DOHH2 (cell line): ENCODE results near the gene ADAMTSL1.

Source experiments
- H3F3A ChIP-seq: fragments of 200-600 bp; sonication (generic), shearing (Covaris generic); 2 replicates; pipeline ENCODE4 v1.6.0; 2016; ENCODE audit warnings: antibody characterized with exemption, mild to moderate bottlenecking; ENCODE audit not compliant: control insufficient read depth, insufficient read depth
- H3K27ac ChIP-seq: fragments of 200-600 bp; sonication (generic); 2 replicates; pipeline ENCODE4 v1.5.1; 2014; ENCODE audit warnings: low read depth, mild to moderate bottlenecking, low read length, moderate library complexity
- H3K27me3 ChIP-seq: fragments of 200-600 bp; sonication (generic); 2 replicates; pipeline ENCODE4 v1.6.1; 2014; ENCODE audit warnings: mild to moderate bottlenecking, low read length, mixed read lengths; ENCODE audit not compliant: control insufficient read depth
- H3K36me3 ChIP-seq: fragments of 200-600 bp; sonication (generic); 2 replicates; pipeline ENCODE4 v1.6.1; 2014; ENCODE audit warnings: mild to moderate bottlenecking, low read length, moderate library complexity, mixed read lengths; ENCODE audit not compliant: control insufficient read depth
- H3K4me1 ChIP-seq: fragments of 200-600 bp; sonication (generic); 2 replicates; pipeline ENCODE4 v1.6.1; 2014; ENCODE audit warnings: mild to moderate bottlenecking, low read length, mixed read lengths; ENCODE audit not compliant: control insufficient read depth
- H3K4me2 ChIP-seq: fragments of 200-600 bp; sonication (generic); 2 replicates; pipeline ENCODE4 v1.6.0; 2014; ENCODE audit warnings: mild to moderate bottlenecking, low read length, moderate library complexity
- H3K4me3 ChIP-seq: fragments of 200-600 bp; sonication (generic); 2 replicates; pipeline ENCODE4 v1.5.1; 2014; ENCODE audit warnings: mild to moderate bottlenecking, low read length, mixed read lengths
- H3K79me2 ChIP-seq: fragments of 200-600 bp; sonication (generic); 2 replicates; pipeline ENCODE4 v1.6.1; 2014; ENCODE audit warnings: mild to moderate bottlenecking, low read length, mixed read lengths; ENCODE audit not compliant: control insufficient read depth
- H3K9me2 ChIP-seq: fragments of 200-600 bp; sonication (generic); replicated peaks from 2 replicates; pipeline ENCODE4 v1.6.1; 2014; ENCODE audit warnings: mild to moderate bottlenecking, low read length, mixed read lengths; ENCODE audit not compliant: control insufficient read depth
- H3K9me3 ChIP-seq: fragments of 200-600 bp; sonication (generic); 2 replicates; pipeline ENCODE4 v1.6.1; 2014; ENCODE audit warnings: antibody characterized with exemption, low read length, mixed read lengths; ENCODE audit not compliant: control insufficient read depth, insufficient read depth
- H4K20me1 ChIP-seq: fragments of 200-600 bp; sonication (generic); 2 replicates; pipeline ENCODE4 v1.6.0; 2014; ENCODE audit warnings: low read depth, mild to moderate bottlenecking, antibody characterized with exemption, low read length, moderate library complexity; ENCODE audit not compliant: control insufficient read depth, insufficient read depth
- EZH2phosphoT487 ChIP-seq: fragments of 200-600 bp; sonication (generic); IDR thresholded peaks from 2 replicates; pipeline ENCODE4 v1.6.1; 2017; ENCODE audit warnings: borderline replicate concordance, mild to moderate bottlenecking, antibody characterized with exemption, low read length, moderate library complexity, mixed read lengths
- TF ChIP-seq, protein P1 (sequence below): fragments of 200-600 bp; sonication (generic); IDR thresholded peaks from one replicate; pipeline ENCODE4 v1.5.1; 2014; ENCODE audit warnings: antibody characterized with exemption, mild to moderate bottlenecking, low read depth, low read length; ENCODE audit not compliant: poor library complexity, severe bottlenecking

The ADAMTSL1 gene

DNA sequence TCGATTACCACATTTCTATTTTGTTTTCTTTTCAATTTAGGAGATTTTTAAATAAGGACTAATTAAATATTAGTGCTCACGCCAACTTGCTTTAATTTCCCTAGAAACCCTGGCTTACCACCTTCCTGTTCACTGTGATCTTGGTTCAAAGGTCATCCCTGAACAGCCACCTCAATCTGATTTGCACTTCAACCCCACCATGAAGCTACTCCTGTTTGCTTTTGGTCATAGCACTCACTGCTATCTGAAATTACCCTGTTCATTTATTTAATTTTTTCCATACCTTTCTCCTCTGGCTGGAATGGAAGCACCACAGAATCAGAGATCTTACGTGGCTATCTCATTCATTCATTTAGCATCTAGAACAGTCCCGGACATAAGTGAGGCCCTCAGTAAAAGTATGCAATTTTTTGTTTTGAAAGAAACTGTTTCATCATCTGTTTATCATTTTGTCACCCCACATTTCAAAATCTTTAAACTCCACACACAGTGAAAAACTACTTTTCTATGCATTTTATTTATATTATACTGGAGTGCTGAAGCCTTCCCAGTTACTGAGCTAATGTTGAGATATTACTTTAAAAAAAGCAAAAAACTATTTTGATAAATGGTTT lies 17.2 kb upstream of the ADAMTSL1 start:
- no peak for TF ChIP-seq EZH2phosphoT487
- TF ChIP-seq, protein P1, sequence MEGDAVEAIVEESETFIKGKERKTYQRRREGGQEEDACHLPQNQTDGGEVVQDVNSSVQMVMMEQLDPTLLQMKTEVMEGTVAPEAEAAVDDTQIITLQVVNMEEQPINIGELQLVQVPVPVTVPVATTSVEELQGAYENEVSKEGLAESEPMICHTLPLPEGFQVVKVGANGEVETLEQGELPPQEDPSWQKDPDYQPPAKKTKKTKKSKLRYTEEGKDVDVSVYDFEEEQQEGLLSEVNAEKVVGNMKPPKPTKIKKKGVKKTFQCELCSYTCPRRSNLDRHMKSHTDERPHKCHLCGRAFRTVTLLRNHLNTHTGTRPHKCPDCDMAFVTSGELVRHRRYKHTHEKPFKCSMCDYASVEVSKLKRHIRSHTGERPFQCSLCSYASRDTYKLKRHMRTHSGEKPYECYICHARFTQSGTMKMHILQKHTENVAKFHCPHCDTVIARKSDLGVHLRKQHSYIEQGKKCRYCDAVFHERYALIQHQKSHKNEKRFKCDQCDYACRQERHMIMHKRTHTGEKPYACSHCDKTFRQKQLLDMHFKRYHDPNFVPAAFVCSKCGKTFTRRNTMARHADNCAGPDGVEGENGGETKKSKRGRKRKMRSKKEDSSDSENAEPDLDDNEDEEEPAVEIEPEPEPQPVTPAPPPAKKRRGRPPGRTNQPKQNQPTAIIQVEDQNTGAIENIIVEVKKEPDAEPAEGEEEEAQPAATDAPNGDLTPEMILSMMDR: no peak
- Histone ChIP-seq H3K27me3 (0 out of 2 replicates have a peak, but pooled peaks cover 3% of the 10 kb centered on the region), H4K20me1 (no peaks in the 10 kb centered on the region), H3K4me3 (no peak overlapping the region), H3K9me3 (no peaks in the 10 kb centered on the region), H3K79me2 (no peaks in the 10 kb centered on the region), H3K4me1 (no peaks in the 10 kb centered on the region), H3K36me3 (no peaks in the 10 kb centered on the region), H3F3A (no peaks in the 10 kb centered on the region), H3K9me2 (no peaks in the 10 kb centered on the region), H3K4me2 (no peak overlapping the region), H3K27ac (no peak overlapping the region)

DNA sequence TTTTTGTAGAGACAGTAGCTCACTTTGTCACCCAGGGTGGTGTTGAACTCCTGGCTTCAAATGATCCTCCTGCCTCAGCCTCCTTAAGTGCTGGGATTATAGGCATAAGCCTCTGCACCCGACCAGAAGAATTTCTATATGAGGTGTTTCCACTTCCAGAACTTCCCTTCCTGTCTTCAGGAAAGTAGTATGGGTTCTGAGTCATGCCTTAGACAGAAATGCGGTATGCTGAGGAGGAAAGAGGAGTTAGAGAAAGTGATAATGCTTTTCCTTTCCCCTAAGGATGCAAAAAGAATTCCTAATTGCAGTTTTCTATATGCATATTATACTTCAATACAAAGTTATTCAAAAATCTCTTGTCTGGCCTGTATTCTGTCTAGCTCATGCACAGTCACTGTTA lies 16.4 kb upstream of the ADAMTSL1 start:
- Histone ChIP-seq H3K9me3 (no peaks in the 10 kb centered on the region), H3K27ac (no peak overlapping the region), H3K4me1 (no peaks in the 10 kb centered on the region), H3K4me2 (no peak overlapping the region), H3K9me2 (no peaks in the 10 kb centered on the region), H3K36me3 (no peaks in the 10 kb centered on the region), H3F3A (no peaks in the 10 kb centered on the region), H3K27me3 (0 out of 2 replicates have a peak, but pooled peaks cover 3% of the 10 kb centered on the region), H3K79me2 (no peaks in the 10 kb centered on the region), H3K4me3 (no peak overlapping the region), H4K20me1 (no peaks in the 10 kb centered on the region)
- TF ChIP-seq EZH2phosphoT487: no peak

DNA sequence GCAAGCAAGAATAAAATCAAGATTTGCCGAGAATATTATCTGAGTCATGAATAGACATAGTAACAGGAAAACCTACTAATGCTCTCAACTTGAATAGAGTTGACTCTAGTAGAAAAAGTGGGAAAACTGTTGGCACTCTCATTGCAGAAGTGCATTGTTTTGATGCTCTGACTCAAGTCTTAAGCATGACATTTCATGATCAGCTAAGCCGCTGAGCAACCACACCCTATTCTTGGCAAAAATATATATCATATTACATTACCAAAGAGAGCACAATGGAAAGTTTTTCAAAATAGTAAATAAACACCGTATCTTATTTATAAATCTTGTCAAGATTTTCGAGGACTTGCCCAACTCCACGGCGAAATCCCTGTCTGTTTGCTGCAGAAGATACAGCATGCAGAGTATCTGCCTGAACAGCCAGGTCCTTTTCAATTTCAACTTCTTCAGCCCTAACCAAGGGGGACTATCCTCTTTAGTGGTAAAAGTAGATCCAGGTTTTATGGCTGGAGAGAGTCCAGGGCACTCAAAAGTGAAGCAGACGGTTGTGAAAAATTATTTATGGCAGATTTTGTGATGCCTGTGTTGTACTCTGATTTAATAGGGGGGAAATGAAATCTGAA lies 13.9 kb upstream of the ADAMTSL1 start:
- H3K9me2 ChIP-seq: no peaks in the 10 kb centered on the region
- no peaks in the 10 kb centered on the region for H3K9me3 ChIP-seq
- H3K36me3 ChIP-seq: no peaks in the 10 kb centered on the region
- H3K4me2 ChIP-seq: no peak overlapping the region
- H3K4me3 ChIP-seq: no peak overlapping the region
- H3K27ac ChIP-seq: no peak overlapping the region
- 0 out of 2 replicates have a peak, but pooled peaks cover 3% of the 10 kb centered on the region for H3K27me3 ChIP-seq
- no peaks in the 10 kb centered on the region for H3K4me1 ChIP-seq
- TF ChIP-seq, protein P1: no peak
- TF ChIP-seq EZH2phosphoT487: no peak
- H3F3A ChIP-seq: no peaks in the 10 kb centered on the region
- H3K79me2 ChIP-seq: no peaks in the 10 kb centered on the region
- no peaks in the 10 kb centered on the region for H4K20me1 ChIP-seq

DNA sequence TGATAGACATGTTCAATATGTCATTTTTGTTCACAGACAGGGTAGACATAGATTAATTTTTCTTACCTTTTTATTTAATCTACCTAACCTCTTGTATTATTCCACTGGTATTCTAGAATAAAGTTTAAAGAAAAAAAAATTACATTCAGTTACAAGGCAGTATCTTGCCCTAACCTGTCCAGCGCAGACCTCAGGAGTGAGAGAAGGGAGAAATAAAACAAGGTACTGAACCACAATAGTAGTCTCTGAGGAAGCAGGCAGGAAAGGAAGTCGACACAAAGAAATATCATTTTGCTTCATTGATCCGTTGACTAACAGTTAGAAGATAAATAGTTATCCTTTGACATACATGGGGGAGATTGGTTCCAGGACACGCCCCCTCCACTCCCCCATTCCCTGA lies 12.5 kb upstream of the ADAMTSL1 start:
- Histone ChIP-seq H3K79me2 (no peaks in the 10 kb centered on the region), H3K36me3 (no peaks in the 10 kb centered on the region), H4K20me1 (no peaks in the 10 kb centered on the region), H3K27me3 (0 out of 2 replicates have a peak, but pooled peaks cover 3% of the 10 kb centered on the region), H3F3A (no peaks in the 10 kb centered on the region), H3K9me3 (no peaks in the 10 kb centered on the region), H3K4me1 (no peaks in the 10 kb centered on the region), H3K27ac (no peak overlapping the region), H3K9me2 (no peaks in the 10 kb centered on the region), H3K4me2 (no peak overlapping the region), H3K4me3 (no peak overlapping the region)
- no peak for TF ChIP-seq EZH2phosphoT487
- TF ChIP-seq, protein P1: no peak
